GM19099 (cell line): ENCODE measurements around the gene PLA2G6.

Experiments
- POLR2A ChIP-seq: IDR thresholded peaks from 3 replicates; pipeline ENCODE4 v1.6.1; 2011; ENCODE audit warnings: low read depth; ENCODE audit not compliant: insufficient read length; ENCODE audit errors: extremely low read depth

Gene PLA2G6

DNA sequence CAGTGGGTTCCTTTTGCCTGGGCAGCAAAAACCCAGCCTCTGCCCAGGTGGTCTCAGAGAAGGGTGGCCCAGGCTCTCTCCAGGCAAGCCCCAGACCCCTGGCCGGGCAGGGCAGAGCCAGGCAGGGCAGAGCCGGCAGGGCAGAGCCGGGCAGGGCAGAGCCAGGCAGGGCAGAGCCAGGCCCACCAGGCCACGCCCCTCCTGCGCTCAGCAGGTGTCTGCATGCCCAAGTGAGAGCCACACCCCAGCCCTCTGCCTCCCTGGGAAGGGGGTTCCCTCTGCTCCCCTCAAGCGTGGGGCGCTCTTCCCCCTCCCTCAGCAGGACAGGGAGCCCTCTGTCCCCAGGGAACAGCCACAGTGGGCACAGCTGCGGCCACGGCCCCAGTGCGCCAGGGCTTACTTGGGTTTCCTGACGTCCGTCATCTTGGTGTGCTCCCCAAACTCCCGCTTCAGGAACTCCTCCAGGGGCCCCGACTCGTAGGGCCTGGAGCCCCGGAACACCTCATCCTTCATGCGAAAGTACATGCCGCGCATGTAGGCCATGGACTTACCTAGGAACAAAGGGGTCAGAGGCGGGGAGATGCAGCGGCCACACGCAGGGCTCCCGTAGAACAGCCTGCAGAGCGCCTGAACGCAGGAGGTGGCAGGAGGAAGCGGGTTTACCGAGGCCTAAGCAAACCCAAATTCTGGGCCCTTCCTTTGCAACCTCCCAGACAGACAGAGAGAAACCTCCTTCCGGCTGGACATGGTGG, 61.1 kb downstream of the PLA2G6 start:
- no peak for TF ChIP-seq POLR2A

DNA sequence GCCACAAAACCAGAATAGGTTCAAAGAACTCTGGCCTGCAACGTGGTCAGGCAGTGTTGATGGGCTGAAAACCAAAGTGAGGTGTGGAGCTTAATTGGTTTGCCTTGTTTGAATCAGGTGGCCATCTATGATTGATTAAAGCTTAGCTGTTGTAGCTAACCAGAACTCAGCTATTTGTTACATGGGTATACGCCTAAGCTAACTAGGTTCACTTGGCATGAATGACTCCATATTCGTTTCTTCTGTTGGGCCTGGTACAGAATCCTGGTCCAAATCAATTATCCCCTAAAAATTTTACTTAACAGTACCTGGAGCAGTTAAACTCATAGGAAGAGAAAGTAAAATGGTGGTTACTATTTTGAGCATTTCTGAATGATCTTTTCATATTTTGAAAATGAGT, 63.4 kb downstream of the PLA2G6 start:
- TF ChIP-seq POLR2A, result no peak

DNA sequence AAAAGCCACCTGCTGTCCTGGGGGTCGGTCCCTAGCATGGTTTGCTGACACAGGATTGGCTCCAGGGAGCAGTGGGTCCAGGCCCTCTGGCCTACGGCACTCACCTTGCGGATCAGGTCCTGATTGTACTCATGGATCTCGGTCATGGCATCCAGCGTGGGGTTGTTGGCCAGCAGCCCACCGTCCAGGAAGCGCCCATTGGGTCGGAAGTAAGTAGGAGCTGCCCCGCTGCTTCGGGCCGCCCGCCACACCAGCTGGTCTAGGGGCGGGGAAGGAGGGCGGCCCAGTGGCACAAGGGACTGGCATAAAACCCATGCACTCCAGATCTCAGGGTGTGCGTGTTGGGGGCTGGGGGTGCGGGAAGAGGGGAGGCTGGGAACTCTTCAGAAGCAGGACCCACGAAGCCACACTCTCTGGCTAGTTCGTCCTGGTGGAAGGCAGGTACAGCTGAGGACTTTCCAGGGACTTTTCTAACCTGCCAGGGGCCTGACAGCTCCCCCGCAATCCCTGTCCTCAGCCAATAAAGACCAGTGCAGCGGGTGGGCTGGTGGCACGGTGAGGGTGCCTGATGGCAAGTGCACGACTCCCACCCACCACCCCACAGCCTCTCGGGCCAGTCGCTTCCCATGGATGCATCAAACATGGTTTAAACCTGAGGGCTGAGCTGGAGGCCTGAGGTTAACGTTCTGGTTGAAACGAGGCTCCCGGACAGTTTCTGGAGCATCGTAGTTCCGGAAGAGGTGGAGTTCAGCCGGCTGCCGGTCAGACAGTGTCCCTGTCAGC, 66.0 kb downstream of the PLA2G6 start:
- no peak for TF ChIP-seq POLR2A

DNA sequence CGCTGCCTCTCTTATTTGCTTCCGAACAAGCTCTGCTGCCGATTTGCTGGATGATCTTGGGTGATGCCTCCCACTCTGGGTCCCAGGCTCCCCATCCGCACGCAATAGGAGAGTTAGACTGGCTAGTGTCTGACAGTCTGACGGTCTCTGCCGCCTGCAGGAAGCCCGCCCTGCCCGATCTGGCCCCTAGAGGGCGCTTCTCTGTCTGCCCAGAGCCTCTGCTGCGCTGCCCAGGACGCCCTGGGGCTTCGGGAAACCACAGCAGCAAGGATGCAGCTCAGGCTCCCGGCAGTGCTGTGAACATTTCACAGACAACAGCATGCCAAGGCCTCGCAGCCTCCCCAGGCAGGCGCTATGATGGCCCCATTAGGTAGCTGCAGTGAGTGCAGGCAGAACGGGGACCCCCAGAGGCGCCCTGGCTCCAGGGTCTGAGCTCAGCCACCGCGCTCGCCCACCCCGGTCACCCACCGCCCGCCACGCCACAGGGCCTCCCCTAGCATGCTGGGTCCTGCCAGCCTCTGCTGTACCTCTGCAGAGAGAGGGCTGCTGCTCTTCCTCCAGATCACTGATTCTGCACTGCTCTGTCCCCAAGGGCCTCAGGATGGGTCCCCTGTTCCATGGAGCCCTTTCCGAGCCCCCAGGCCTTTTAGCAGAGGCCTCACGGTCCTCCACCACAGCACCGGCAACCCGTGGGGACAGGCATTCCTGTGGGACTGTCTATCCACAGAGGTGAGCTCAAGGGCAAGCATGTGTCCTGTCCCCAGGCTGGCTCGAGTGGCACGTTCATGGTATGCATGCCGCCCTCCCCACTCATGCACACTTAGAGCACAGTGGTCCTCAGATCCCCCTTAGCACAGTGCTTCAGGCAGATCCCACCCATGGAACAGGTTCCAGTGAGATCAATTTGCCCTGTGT, 66.9 kb downstream of the PLA2G6 start:
- no peak for TF ChIP-seq POLR2A

DNA sequence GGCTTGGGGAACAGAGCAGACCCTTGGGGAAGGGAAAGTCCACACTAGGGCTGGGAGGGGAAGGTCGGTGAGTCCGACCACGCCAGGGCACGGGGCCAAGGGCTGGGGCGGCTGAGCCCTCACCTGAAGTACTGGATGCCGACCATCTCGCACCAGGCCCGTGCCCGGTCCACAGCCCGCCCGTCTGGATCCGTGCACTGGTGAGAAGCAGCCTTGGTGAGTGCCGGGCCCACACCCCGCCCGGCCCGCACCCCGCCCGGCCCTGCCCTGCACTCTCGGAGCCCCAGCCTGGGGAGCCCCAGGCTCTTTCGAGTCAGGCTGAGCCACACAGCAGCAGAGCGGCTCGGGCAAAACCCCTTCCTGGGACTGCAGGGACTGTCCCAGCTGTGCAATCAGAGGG, 69.2 kb downstream of the PLA2G6 start:
- no peak for TF ChIP-seq POLR2A

DNA sequence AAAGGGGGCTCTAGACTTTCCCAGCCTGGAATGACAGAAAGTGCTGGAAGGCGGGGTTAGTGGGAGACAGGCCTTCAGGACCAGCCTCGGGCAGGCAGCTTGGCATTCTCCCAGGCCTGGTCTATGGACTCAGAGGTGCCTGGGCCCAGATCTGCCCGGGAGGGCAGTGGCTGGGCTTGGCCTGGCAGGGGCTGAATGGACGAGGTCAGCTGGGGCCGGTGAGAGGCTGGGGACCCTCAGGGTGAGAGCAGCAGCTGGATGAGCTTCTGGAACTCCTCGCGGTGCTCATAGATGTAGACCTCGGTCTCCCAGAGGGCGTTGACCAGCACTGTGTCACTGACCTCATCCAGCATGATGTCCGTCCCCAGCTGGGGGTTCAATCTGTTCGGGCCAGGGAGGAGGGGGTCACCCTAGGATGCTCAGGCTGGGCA, 69.7 kb downstream of the PLA2G6 start:
- TF ChIP-seq POLR2A, result no peak

DNA sequence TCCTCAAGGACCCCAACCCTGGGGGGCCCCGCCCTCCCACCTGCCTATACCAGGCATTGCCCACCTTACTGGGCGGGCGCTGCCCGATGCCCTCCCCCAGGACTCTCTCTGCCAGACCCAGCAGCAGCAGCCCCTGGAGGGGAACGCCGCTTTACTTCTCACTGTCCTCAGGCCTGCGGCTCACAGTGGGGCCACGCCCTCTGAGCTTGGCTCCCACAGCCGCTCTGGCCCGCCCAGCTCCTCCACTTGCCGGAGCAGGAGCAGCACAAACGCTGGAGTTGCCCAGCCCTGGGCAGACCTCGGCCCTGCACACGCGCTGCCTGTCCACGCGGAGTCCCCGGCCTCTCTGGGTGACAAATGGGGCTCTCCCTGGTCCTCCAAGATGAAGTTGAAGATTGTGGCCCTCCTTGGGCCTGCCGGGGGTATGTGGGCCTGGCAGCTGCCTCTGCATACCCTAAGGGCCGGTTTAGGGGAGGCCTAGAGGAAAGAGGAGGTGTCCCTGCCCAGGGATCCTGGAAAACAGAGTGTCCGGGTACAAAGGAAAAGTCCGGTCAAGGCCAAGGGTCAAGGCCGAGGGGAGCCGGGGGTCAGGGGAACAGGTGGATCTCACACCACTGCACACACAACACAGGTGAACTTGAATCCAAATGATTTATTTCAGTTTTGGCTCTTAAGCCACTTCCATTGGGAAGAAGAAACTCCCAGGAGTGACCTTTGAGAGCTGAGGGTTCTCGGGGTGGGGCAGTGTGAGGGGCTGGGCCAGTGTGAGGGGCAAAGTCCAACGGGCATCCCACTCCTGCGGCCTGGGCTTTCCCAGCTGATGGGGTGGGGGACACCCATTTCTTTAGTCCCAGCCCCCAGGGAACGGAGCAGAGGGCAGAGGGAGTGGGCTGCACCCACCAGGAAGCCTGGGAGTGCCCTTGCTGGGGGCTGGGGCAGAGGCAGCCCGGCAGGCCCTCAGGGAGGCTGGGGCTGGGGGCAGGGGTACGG, 70.5 kb downstream of the PLA2G6 start:
- no peak for TF ChIP-seq POLR2A

DNA sequence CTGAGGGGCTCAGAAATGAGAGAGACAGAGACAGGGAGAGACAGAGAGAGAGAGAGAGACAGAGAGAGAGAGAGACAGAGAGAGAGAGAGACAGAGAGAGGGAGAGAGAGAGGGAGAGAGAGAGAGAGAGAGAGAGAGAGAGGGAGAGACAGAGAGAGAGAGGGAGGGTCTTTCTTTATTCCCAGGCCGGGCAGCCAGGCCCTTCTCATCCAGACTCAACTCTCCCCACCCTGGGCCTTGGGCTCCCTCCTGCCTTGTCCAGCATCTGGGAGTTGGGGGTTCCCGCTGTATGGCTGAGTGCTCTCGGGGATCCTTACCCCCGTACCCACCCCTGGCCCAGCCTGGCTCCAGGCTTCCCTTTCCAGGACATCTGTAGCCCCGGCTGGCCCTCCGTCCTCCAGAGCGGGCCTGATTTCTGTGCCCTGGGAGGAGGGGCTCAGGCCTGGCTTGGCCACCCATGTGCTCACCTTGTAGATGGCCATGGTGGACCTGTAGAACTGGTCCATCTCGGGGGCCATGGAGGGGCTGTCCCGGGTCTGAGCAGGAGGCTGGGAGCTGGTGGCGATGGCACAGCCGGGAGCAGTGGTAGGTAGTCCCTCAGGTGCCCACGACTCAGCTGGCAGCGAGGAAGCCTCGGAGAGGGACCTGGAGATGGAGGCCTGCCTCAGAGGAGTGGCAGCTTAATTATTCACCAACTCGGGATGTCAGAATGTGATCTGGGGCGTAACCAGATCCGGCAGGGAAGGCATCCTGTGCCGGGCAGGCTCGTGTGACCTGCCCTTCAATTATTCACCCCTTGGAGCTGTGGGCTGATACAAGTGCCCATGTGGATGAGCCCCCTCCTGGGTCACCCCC, 71.4 kb downstream of the PLA2G6 start, which contains the start of gene BAIAP2L2:
BAIAP2L2 (minus strand) TSS at position 677 of the 855 bp plus-strand sequence; CDS start at position 518, 159 bp downstream.
- TF ChIP-seq POLR2A, result no peak

DNA sequence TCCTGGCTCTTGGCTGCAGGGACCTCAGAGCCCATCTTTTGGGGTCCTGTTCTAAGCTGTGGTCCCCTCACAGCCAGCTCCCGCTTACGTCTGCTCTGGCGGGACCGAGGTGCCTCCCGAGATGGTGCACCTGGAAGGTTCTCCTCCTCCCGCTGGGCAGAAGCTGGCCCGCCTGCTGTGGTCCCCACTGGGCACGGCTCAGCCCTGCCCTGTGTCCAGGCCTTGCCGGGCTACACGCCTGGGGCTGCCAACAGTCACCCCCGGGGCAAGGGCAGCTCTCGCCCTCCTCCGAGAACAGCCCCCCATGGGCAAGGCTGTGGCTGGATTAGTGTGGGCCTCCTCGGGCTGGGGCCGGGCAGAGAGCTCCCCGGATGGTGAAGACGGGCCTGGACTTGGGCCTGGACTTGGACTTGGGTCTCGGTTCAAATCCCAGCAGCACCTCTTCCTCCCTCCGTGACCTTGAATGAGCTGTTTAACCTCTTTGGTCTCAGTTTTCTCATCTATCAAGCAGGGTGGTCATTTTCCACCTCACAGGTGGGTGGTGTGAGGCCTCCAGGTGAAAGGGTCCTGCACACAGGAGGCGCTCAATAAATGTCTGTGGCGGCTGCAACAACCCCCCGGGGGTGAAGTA, 72.1 kb downstream of the PLA2G6 start:
- TF ChIP-seq POLR2A, result no peak

DNA sequence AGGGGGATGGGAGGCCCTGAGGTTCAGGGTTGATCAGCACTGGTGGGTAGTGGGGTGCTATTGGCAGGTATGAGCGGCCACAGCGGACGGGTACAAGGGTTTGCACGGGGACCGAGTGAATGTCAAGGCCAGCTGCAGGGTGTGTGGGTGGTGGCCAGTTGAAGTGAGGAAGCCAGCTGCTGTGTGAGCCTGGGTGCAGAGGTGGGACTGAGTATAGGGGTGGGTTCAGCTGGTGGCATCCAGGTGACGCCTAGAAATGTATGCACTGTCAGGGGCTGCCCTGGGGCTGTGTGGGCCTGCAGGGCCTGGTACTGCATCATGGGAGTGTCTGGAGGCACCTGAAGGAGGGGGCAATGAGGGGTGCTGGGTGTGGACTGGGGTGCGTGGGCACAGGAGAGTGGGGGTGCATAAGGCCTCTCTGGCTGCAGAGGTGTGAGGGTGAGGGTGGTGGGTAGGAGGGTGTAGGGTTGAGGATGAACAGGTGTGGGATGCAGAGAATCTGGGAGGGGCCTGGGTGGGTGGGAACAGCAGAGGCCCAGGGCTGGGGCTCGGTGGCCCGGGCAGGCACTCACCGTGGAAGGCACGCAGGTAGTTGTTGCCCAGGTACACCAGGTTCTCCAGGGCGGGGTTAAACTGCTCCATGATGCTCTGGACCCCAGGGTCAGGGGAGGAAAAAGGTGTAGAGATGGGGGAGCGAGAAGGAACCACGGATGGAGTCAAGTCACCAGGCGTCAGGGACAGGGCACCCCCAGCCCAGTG, 72.9 kb downstream of the PLA2G6 start:
- no peak for TF ChIP-seq POLR2A

DNA sequence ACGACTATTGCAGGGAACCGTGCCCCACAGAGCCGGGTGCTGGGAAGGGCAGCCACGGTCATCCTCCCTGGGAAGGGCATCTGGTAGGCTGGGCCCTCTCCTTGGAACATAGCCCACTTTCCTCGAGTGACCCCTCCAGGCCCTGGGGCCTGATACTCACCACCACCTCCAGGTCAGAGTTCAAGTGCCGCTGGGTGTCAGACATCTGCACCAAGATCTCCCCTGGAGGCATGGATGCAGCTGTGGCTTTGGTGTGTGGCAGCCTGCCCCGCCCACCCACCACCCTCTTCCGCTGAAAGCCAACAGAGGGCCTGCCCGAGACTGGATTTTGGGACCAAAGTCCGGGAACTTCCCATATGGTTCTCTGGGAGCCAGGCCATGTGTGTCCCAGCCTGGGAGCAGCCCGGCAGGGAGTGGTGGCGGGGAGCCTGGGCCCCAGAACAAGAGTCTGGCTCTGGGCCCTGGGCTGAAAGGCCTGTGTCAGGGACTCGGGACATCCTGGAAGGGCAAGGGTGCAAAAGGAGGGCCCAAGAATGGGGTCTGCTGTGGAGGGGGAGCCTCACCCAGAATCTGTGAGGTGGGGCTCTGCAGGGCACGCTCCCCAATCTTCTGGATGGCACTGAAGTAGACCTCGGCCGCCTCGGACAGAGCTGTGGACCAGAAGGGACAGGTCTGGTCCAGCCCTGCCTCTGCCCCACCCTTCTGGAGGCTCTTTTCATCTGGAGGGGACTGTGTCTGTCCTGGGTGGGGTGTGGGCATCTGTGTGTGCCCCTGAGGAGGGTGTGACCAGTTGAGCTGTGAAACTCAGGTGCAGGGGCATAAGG, 73.7 kb downstream of the PLA2G6 start:
- TF ChIP-seq POLR2A, result no peak
